ENCODE measurements around the gene WDR48.

The WDR48 gene

GRCh38 chr3:39137991-39138803, 86.4 kb downstream of the WDR48 start:
- no peaks in the 10 kb centered on the region for H3K4me1 ChIP-seq (ENCODE audit: control insufficient read depth, insufficient read depth, low read length)
- H3K27me3 ChIP-seq (ENCODE audit: control insufficient read depth, insufficient read depth, low read length, poor library complexity, severe bottlenecking), result no peaks in the 10 kb centered on the region
- H3K27ac ChIP-seq (ENCODE audit: insufficient read depth, low read depth, low read length, poor library complexity, severe bottlenecking), result no peak overlapping the region
- no peaks in the 10 kb centered on the region for H3K9me3 ChIP-seq (ENCODE audit: control insufficient read depth, low read length)
- 96% methylated on average over 10 of the region's 10 CpGs for WGBS, 2 experiments
- H3K4me3 ChIP-seq (ENCODE audit: insufficient read depth, low read depth, low read length), result no peak overlapping the region
- H3K36me3 ChIP-seq (ENCODE audit: control insufficient read depth, insufficient read depth, low read length), result no peaks in the 10 kb centered on the region

GRCh38 chr3:39138804-39139415, 87.1 kb downstream of the WDR48 start:
- H3K9me3 ChIP-seq (ENCODE audit: control insufficient read depth, low read length), result no peaks in the 10 kb centered on the region
- no peak overlapping the region for H3K27ac ChIP-seq (ENCODE audit: insufficient read depth, low read depth, low read length, poor library complexity, severe bottlenecking)
- H3K27me3 ChIP-seq (ENCODE audit: control insufficient read depth, insufficient read depth, low read length, poor library complexity, severe bottlenecking), result no peaks in the 10 kb centered on the region
- WGBS, 2 experiments, result 86 to 89% methylated on average over 5 to 7 of the region's 7 CpGs
- no peak overlapping the region for H3K4me3 ChIP-seq (ENCODE audit: insufficient read depth, low read depth, low read length)
- no peaks in the 10 kb centered on the region for H3K4me1 ChIP-seq (ENCODE audit: control insufficient read depth, insufficient read depth, low read length)
- no peaks in the 10 kb centered on the region for H3K36me3 ChIP-seq (ENCODE audit: control insufficient read depth, insufficient read depth, low read length)

- H3K27me3 ChIP-seq (ENCODE audit: control insufficient read depth, insufficient read depth, low read length, poor library complexity, severe bottlenecking), result no peaks in the 10 kb centered on the region
- H3K27ac ChIP-seq (ENCODE audit: insufficient read depth, low read depth, low read length, poor library complexity, severe bottlenecking), result no peak overlapping the region
- no peaks in the 10 kb centered on the region for H3K4me1 ChIP-seq (ENCODE audit: control insufficient read depth, insufficient read depth, low read length)
- H3K9me3 ChIP-seq (ENCODE audit: control insufficient read depth, low read length), result no peaks in the 10 kb centered on the region
- 88 to 94% methylated on average over 2 of the region's 2 CpGs for WGBS, 2 experiments
- H3K36me3 ChIP-seq (ENCODE audit: control insufficient read depth, insufficient read depth, low read length), result no peaks in the 10 kb centered on the region
- no peak overlapping the region for H3K4me3 ChIP-seq (ENCODE audit: insufficient read depth, low read depth, low read length)
Measured at GRCh38 chr3:39139442-39139841, 87.6 kb downstream of the WDR48 start.

GRCh38 chr3:39140341-39140971, 88.6 kb downstream of the WDR48 start:
- WGBS, 2 experiments, result 96 to 99% methylated on average over 2 of the region's 2 CpGs
- Histone ChIP-seq H3K27ac (ENCODE audit: insufficient read depth, low read depth, low read length, poor library complexity, severe bottlenecking) (no peak overlapping the region), H3K27me3 (ENCODE audit: control insufficient read depth, insufficient read depth, low read length, poor library complexity, severe bottlenecking) (no peaks in the 10 kb centered on the region), H3K36me3 (ENCODE audit: control insufficient read depth, insufficient read depth, low read length) (no peaks in the 10 kb centered on the region), H3K9me3 (ENCODE audit: control insufficient read depth, low read length) (no peaks in the 10 kb centered on the region), H3K4me3 (ENCODE audit: insufficient read depth, low read depth, low read length) (no peak overlapping the region), H3K4me1 (ENCODE audit: control insufficient read depth, insufficient read depth, low read length) (no peaks in the 10 kb centered on the region)

GRCh38 chr3:39141171-39141995, 89.6 kb downstream of the WDR48 start:
- H3K4me3 ChIP-seq (ENCODE audit: insufficient read depth, low read depth, low read length), result no peak overlapping the region
- no peaks in the 10 kb centered on the region for H3K9me3 ChIP-seq (ENCODE audit: control insufficient read depth, low read length)
- no peaks in the 10 kb centered on the region for H3K27me3 ChIP-seq (ENCODE audit: control insufficient read depth, insufficient read depth, low read length, poor library complexity, severe bottlenecking)
- H3K27ac ChIP-seq (ENCODE audit: insufficient read depth, low read depth, low read length, poor library complexity, severe bottlenecking), result no peak overlapping the region
- peaks cover 4% of the 10 kb centered on the region for H3K4me1 ChIP-seq (ENCODE audit: control insufficient read depth, insufficient read depth, low read length)
- 91 to 92% methylated on average over 4 of the region's 4 CpGs for WGBS, 2 experiments
- no peaks in the 10 kb centered on the region for H3K36me3 ChIP-seq (ENCODE audit: control insufficient read depth, insufficient read depth, low read length)

GRCh38 chr3:39142067-39142466, 90.3 kb downstream of the WDR48 start:
- H3K4me1 ChIP-seq (ENCODE audit: control insufficient read depth, insufficient read depth, low read length), result peaks cover 10% of the 10 kb centered on the region
- WGBS, 2 experiments, result 94 to 98% methylated on average over 5 of the region's 5 CpGs
- no peaks in the 10 kb centered on the region for H3K27me3 ChIP-seq (ENCODE audit: control insufficient read depth, insufficient read depth, low read length, poor library complexity, severe bottlenecking)
- no peaks in the 10 kb centered on the region for H3K9me3 ChIP-seq (ENCODE audit: control insufficient read depth, low read length)
- no peaks in the 10 kb centered on the region for H3K36me3 ChIP-seq (ENCODE audit: control insufficient read depth, insufficient read depth, low read length)
- no peak overlapping the region for H3K27ac ChIP-seq (ENCODE audit: insufficient read depth, low read depth, low read length, poor library complexity, severe bottlenecking)
- H3K4me3 ChIP-seq (ENCODE audit: insufficient read depth, low read depth, low read length), result no peak overlapping the region

- Histone ChIP-seq H3K4me1 (ENCODE audit: control insufficient read depth, insufficient read depth, low read length) (peaks cover 22% of the 10 kb centered on the region), H3K9me3 (ENCODE audit: control insufficient read depth, low read length) (no peaks in the 10 kb centered on the region), H3K4me3 (ENCODE audit: insufficient read depth, low read depth, low read length) (no peak overlapping the region), H3K27me3 (ENCODE audit: control insufficient read depth, insufficient read depth, low read length, poor library complexity, severe bottlenecking) (no peaks in the 10 kb centered on the region), H3K36me3 (ENCODE audit: control insufficient read depth, insufficient read depth, low read length) (no peaks in the 10 kb centered on the region), H3K27ac (ENCODE audit: insufficient read depth, low read depth, low read length, poor library complexity, severe bottlenecking) (no peak overlapping the region)
- WGBS, 2 experiments, result 83 to 86% methylated on average over 14 of the region's 14 CpGs
Measured at GRCh38 chr3:39143051-39143885, 91.5 kb downstream of the WDR48 start.

GRCh38 chr3:39144095-39144747, 92.4 kb downstream of the WDR48 start:
- Histone ChIP-seq H3K27ac (ENCODE audit: insufficient read depth, low read depth, low read length, poor library complexity, severe bottlenecking) (no peak overlapping the region), H3K4me1 (ENCODE audit: control insufficient read depth, insufficient read depth, low read length) (peaks cover 29% of the 10 kb centered on the region), H3K4me3 (ENCODE audit: insufficient read depth, low read depth, low read length) (no peak overlapping the region), H3K9me3 (ENCODE audit: control insufficient read depth, low read length) (no peaks in the 10 kb centered on the region), H3K27me3 (ENCODE audit: control insufficient read depth, insufficient read depth, low read length, poor library complexity, severe bottlenecking) (no peaks in the 10 kb centered on the region), H3K36me3 (ENCODE audit: control insufficient read depth, insufficient read depth, low read length) (no peaks in the 10 kb centered on the region)
- WGBS, 2 experiments, result 91 to 92% methylated on average over 20 of the region's 20 CpGs

- H3K4me3 ChIP-seq (ENCODE audit: insufficient read depth, low read depth, low read length), result no peak overlapping the region
- H3K27ac ChIP-seq (ENCODE audit: insufficient read depth, low read depth, low read length, poor library complexity, severe bottlenecking), result no peak overlapping the region
- 96% methylated on average over 22 to 23 of the region's 23 CpGs for WGBS, 2 experiments
- H3K4me1 ChIP-seq (ENCODE audit: control insufficient read depth, insufficient read depth, low read length), result peaks cover 35% of the 10 kb centered on the region
- no peaks in the 10 kb centered on the region for H3K27me3 ChIP-seq (ENCODE audit: control insufficient read depth, insufficient read depth, low read length, poor library complexity, severe bottlenecking)
- H3K36me3 ChIP-seq (ENCODE audit: control insufficient read depth, insufficient read depth, low read length), result no peaks in the 10 kb centered on the region
- no peaks in the 10 kb centered on the region for H3K9me3 ChIP-seq (ENCODE audit: control insufficient read depth, low read length)
Measured at GRCh38 chr3:39144748-39145380, 93.0 kb downstream of the WDR48 start.
